PC-9 (cell line): ENCODE data around the gene CBX8. TPM values are rescaled to one million over a fixed set of nuclear protein-coding genes. Genes with fewer than 3 reads are reported as not detected.

Experiments used
- BruUV-seq: library from RNA; stranded (reverse); fragments of 400-500 nt; replicated peaks from 2 replicates; lab custom pipeline; 2021; lab: Mats Ljungman, UMichigan
- CTCF ChIA-PET: fragments of 300-600 bp; sonication (Branson Sonifier 250); formaldehyde crosslinking; loops from one replicate; lab custom pipeline; 2022; ENCODE audit warnings: antibody characterized with exemption; lab: Charles Lee
- POLR2A ChIA-PET: fragments of 300-600 bp; sonication (Branson Sonifier 250); formaldehyde crosslinking; loops from one replicate; lab custom pipeline; 2022; ENCODE audit warnings: antibody characterized with exemption; ENCODE audit not compliant: unreplicated experiment; lab: Charles Lee
- DNase-seq, 2 experiments: peaks; one replicate each; pipeline versions ENCODE4 v3.0.0 to v3.0.0-alpha.2; 2015 to 2022; ENCODE audit warnings: mixed read lengths in 1 of 2
- H2AFZ ChIP-seq: fragments of 200-600 bp; sonication (generic); 2 replicates; pipeline ENCODE4 v1.8.1; 2017; ENCODE audit warnings: antibody characterized with exemption
- H3F3A ChIP-seq: fragments of 200-600 bp; sonication (generic); 2 replicates; pipeline ENCODE4 v1.8.1; 2017; ENCODE audit warnings: antibody characterized with exemption, mild to moderate bottlenecking, low read depth; ENCODE audit not compliant: insufficient read depth
- H3K27ac ChIP-seq: fragments of 200-600 bp; sonication (generic); 2 replicates; pipeline ENCODE4 v1.6.1; 2016; ENCODE audit warnings: mixed run types
- H3K27me3 ChIP-seq: fragments of 200-600 bp; sonication (generic); 2 replicates; pipeline ENCODE4 v1.6.1; 2016; ENCODE audit warnings: low read depth, mixed run types; ENCODE audit not compliant: insufficient read depth
- H3K36me3 ChIP-seq: fragments of 200-600 bp; sonication (generic); 2 replicates; pipeline ENCODE4 v1.6.1; 2016; ENCODE audit warnings: low read depth, mixed run types
- H3K4me1 ChIP-seq: fragments of 200-600 bp; sonication (generic); replicated peaks from 2 replicates; pipeline ENCODE4 v1.6.1; 2016; ENCODE audit warnings: mixed run types; ENCODE audit not compliant: insufficient read depth
- H3K4me2 ChIP-seq: fragments of 200-600 bp; sonication (generic); 2 replicates; pipeline ENCODE4 v1.6.1; 2017; ENCODE audit warnings: mixed run types
- H3K4me3 ChIP-seq: fragments of 200-600 bp; sonication (generic); 2 replicates; pipeline ENCODE4 v1.6.1; 2016; ENCODE audit warnings: mixed run types
- H3K79me2 ChIP-seq: fragments of 200-600 bp; sonication (generic); 2 replicates; pipeline ENCODE4 v1.6.1; 2017; ENCODE audit warnings: low read depth, mixed run types
- H3K9me2 ChIP-seq: fragments of 200-600 bp; sonication (generic); 2 replicates; pipeline ENCODE4 v1.8.1; 2017; ENCODE audit warnings: mild to moderate bottlenecking; ENCODE audit not compliant: insufficient read depth
- H3K9me3 ChIP-seq: fragments of 200-600 bp; sonication (generic); 2 replicates; pipeline ENCODE4 v1.8.1; 2016; ENCODE audit warnings: low read depth; ENCODE audit not compliant: insufficient read depth
- H4K20me1 ChIP-seq: fragments of 200-600 bp; sonication (generic); 2 replicates; pipeline ENCODE4 v1.8.1; 2017; ENCODE audit not compliant: insufficient read depth
- EZH2 ChIP-seq: fragments of 200-600 bp; sonication (generic); IDR thresholded peaks from 2 replicates; pipeline ENCODE4 v1.8.0; 2017; ENCODE audit warnings: antibody characterized with exemption, low read depth
- intact Hi-C: fragments of 100-400 bp; cut with micrococcal nuclease; formaldehyde crosslinking; loops from one replicate; pipeline ENCODE4 v1.10.0; 2022; ENCODE audit not compliant: unreplicated experiment
- total RNA-seq: library from RNA; stranded (reverse); gene quantifications from 2 replicates; pipeline ENCODE4 v1.2.3, GENCODE V29; 2021
- TF ChIP-seq, protein P1 (sequence below): fragments of 200-600 bp; sonication (generic); conservative IDR thresholded peaks from 2 replicates; pipeline ENCODE4 v1.6.1; 2017; ENCODE audit warnings: mixed run types, antibody characterized with exemption, mild to moderate bottlenecking, moderate library complexity

CBX8 gene
- total RNA-seq, 1 experiment from 2014 or later: 14.2 TPM

DNA sequence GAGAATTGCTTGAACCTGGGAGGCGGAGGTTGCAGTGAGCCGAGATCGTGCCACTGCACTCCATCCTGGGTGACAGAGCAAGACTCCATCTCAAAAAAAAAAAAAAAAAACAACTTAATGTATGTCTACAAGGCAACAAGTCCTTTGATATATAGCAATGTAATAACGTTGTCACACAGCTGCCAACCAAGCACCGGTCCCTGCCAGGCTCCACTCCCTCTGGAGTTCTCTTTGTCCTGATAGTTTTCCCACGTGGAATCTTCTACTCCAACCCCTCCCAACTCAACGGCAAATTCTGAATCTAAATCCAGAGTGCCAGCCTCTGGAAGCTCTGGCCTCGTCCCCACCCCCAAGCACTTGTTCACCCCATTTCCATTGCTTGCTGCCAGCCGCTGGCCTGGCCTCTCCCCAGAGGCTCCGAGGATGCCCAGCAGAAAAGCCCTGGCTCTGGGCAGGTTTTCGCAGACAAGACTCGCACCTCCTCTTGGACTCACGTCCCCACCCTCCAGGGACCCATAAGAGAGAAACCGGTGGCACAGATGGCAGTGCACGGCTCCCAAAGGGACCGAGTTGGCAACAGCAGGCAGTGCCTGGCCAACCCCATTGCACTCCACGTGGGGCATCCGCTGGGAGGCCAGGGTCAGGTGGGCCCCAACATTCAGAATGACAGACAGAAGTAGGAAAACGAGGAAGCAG, 34.8 kb downstream of the CBX8 start:
- no peaks in the 10 kb centered on the region for H3K9me2 ChIP-seq
- POLR2A ChIA-PET: no interaction called here

DNA sequence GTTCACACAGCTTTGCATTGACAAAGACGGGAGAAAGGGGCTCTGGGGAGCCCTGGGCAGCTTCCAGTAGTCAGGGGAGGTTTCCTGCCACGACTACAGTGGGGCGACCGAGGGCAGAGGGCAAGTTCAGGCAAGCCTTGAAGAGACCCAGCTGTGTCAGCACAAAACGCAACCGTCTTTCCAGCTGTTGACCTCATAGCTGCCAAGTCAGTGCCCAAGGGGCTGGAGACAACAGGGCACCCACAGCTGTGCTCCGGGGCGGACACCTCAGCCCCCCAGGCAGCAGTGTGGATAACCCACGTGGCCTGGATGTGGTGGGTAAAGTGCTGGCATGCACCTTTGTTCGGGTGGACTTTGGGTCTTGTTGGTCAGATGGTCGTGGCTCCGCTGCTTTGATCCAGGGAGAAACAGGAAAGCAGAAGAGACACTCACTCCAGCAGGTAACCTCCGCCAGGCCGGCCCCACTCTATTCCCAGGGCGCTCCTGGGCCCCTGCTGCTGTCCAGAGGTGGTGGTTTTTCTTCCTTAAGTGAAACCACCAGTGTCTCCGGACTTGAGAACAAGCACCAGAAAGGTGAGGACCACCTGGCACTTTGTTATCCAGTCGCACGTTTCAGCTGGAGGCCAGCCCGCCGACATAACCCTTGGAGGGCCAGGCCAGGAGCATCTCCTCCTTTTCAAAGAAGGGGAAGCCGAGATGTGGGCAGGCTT, 36.5 kb downstream of the CBX8 start:
- Histone ChIP-seq H3K9me2 (no peaks in the 10 kb centered on the region), H3K79me2 (peaks cover 42% of the 10 kb centered on the region), H3K4me2 (no peak overlapping the region), H3K9me3 (no peaks in the 10 kb centered on the region), H3F3A (no peaks in the 10 kb centered on the region), H3K4me3 (no peak overlapping the region), H3K27ac (no peak overlapping the region), H4K20me1 (peaks cover 9% of the 10 kb centered on the region; the same call in 1 of the 2 replicates), H3K4me1 (no peaks in the 10 kb centered on the region), H2AFZ (no peak overlapping the region), H3K27me3 (no peaks in the 10 kb centered on the region), H3K36me3 (no peaks in the 10 kb centered on the region)
- CTCF ChIA-PET: no interaction called here
- intact Hi-C loops: no loop called here
- POLR2A ChIA-PET: no interaction called here
- TF ChIP-seq, protein P1, sequence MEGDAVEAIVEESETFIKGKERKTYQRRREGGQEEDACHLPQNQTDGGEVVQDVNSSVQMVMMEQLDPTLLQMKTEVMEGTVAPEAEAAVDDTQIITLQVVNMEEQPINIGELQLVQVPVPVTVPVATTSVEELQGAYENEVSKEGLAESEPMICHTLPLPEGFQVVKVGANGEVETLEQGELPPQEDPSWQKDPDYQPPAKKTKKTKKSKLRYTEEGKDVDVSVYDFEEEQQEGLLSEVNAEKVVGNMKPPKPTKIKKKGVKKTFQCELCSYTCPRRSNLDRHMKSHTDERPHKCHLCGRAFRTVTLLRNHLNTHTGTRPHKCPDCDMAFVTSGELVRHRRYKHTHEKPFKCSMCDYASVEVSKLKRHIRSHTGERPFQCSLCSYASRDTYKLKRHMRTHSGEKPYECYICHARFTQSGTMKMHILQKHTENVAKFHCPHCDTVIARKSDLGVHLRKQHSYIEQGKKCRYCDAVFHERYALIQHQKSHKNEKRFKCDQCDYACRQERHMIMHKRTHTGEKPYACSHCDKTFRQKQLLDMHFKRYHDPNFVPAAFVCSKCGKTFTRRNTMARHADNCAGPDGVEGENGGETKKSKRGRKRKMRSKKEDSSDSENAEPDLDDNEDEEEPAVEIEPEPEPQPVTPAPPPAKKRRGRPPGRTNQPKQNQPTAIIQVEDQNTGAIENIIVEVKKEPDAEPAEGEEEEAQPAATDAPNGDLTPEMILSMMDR: no peak
- no peak for TF ChIP-seq EZH2
- DNase-seq: no peak
- BruUV-seq: no TSS peak

More for the DNA sequence above, 34.8 kb downstream of the CBX8 start:
- Histone ChIP-seq H3K4me1 (no peaks in the 10 kb centered on the region), H3K9me3 (no peaks in the 10 kb centered on the region), H3K27ac (no peak overlapping the region), H4K20me1 (peaks cover 9% of the 10 kb centered on the region; the same call in 1 of the 2 replicates), H3K4me2 (no peak overlapping the region), H3F3A (no peaks in the 10 kb centered on the region), H3K4me3 (no peak overlapping the region), H3K79me2 (peaks cover 54% of the 10 kb centered on the region), H3K27me3 (no peaks in the 10 kb centered on the region), H2AFZ (no peak overlapping the region), H3K36me3 (no peaks in the 10 kb centered on the region)
- no TSS peak for BruUV-seq
- CTCF ChIA-PET: no interaction called here
- intact Hi-C loops: no loop called here
- DNase-seq: no peak
- TF ChIP-seq, protein P1: no peak
- no peak for TF ChIP-seq EZH2

DNA sequence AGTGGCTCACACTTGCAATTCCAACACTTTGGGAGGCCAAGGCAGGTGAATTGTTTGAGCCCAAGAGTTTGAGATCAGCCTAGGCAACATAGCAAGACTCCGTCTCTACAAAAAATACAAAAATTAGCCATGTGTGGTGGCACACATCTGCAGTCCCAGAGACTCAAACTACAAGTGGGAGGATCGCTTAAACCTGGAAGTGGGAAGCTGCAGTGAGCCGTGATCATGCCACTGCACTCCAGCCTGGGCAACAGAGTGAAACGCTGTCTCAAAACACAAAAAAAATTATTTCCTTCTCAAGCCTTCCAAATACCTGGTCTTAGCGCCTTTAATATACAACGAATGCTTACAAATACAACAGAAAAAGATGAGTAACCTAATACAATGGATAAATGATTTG, 38.6 kb downstream of the CBX8 start:
- no peaks in the 10 kb centered on the region for H3K27me3 ChIP-seq
- BruUV-seq: no TSS peak
- TF ChIP-seq, protein P1: no peak
- TF ChIP-seq EZH2: no peak
- H3K4me2 ChIP-seq: no peak overlapping the region
- H3K79me2 ChIP-seq: peaks cover 25% of the 10 kb centered on the region
- H3K4me3 ChIP-seq: no peak overlapping the region
- peaks cover 4% of the 10 kb centered on the region; the same call in 1 of the 2 replicates for H4K20me1 ChIP-seq
- intact Hi-C loops: no loop called here
- H2AFZ ChIP-seq: no peak overlapping the region
- H3F3A ChIP-seq: 0 out of 2 replicates have a peak, but pooled peaks cover 7% of the 10 kb centered on the region
- H3K9me2 ChIP-seq: no peaks in the 10 kb centered on the region
- no peak for DNase-seq
- no peaks in the 10 kb centered on the region for H3K4me1 ChIP-seq
- ChIA-PET POLR2A (interaction anchor here (0.6 kb wide), 1 partner anchor 62 kb away, joined by 3 read pairs; no protein-coding TSS in a partner anchor), CTCF (no interaction called here)
- H3K9me3 ChIP-seq: no peaks in the 10 kb centered on the region
- no peaks in the 10 kb centered on the region for H3K36me3 ChIP-seq
- H3K27ac ChIP-seq: no peak overlapping the region
